GM18498 (cell line): ENCODE results near the gene FHL5.
"Not testable (repeated sequence)": the region's sequence is repeated elsewhere in the genome, so short reads cannot be mapped to it uniquely, and the experiment has no call there.

ENCODE experiments used
- ATAC-seq: cut with Tn5 transposase; IDR thresholded peaks from one replicate; pipeline ENCODE4 v1.9.1; 2021; ENCODE audit warnings: mild to moderate bottlenecking, moderate library complexity; ENCODE audit not compliant: unreplicated experiment

Gene FHL5, protein sequence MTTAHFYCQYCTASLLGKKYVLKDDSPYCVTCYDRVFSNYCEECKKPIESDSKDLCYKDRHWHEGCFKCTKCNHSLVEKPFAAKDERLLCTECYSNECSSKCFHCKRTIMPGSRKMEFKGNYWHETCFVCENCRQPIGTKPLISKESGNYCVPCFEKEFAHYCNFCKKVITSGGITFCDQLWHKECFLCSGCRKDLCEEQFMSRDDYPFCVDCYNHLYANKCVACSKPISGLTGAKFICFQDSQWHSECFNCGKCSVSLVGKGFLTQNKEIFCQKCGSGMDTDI

DNA sequence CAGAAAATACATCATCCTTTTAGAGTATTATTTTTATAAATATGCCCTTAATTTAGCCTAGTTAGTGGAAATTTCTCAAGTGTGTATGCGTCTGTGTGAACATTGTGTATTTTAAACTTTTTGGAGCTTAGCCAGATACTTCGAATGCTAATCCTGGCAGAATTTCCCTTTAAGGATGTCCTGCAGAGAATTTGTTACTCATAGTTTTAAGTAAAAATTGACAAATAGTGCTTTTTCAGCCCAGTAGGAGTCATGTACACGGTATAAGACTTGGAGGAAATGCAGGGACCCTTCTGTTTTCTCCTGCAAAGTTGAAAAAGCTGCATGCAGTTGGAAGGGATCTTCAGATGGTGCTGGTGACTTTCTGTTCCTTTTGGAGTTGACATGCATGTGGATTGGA, at the start of gene FHL5:
TSS of gene FHL5 (plus strand) at position 243 of the 400 bp plus-strand sequence. CDS start 40,486 bp downstream, outside the sequence.
- ATAC-seq: no peak

- no peak for ATAC-seq
Observed at GRCh38 chr6:96520171-96521115, 42.5 kb upstream of the FHL5 start.

GRCh38 chr6:96521306-96521643, 41.7 kb upstream of the FHL5 start:
- ATAC-seq: peak; percentile 26

DNA sequence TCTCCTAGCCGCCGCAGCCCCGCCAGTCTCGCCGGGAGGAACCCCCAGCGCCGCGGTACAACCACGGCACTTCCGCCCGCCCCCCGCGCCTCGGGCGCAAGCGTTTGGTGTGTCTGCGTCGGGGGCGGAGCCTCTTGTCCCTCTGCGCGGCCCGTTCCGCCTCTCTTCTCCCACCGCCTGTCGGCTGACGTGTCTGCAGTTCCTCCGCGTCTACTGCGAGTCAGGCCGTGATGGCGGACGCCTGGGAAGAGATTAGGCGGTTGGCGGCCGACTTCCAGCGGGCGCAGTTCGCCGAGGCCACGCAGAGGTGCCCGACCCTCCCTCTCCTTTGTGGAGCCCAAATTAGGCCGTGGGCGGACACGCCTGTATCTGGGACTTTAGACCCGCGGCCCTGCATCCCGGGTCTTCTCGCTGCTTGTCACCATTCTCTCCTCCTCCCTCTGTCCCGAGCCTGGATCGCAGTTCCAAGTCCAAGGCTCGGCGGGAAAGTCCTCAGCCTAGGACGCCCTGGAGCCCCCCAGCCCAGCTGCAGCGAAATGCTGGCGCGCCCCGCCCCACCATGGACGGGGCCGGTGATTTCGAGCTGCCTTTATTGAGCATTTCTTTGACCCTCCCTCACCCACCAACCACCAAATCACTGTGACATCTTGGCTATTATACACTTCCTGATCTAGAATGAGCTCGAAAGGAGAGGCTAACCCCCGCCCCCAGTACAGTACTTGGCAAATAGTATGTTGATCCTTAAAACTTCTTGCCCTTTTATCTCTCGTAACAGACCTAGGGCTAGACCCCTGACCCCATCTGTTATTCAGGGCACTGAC, 41.1 kb upstream of the FHL5 start, which contains the start of gene UFL1:
TSS of gene UFL1 (plus strand) at position 163 of the 821 bp plus-strand sequence. CDS start at position 231, 68 bp downstream.
- peak; percentile 97 for ATAC-seq

DNA sequence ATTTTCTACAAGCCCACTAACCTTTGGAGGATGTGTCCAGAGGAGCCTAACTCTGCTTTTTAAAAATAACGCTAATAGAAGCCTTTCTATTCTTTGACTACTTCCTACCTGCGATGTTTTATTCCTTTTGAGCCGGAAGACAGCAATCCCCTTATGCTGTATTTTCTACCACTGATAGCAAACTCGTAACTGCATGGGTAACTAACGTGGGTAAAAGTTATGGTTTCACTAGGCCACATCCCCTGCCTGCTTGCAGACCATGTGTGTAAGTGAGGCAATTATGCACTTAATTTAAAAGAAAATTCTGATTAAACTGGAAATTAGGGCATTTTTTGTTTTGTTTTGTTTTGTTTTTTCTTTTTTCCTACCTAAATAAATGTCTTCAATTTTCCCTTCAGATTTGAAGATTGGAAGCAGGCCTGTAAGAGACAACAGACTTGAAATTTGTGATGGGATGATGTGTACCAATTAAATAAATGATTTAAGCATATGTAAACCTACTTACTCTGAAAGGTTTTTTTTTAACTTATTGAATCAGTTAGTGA, 40.4 kb upstream of the FHL5 start:
- peak; percentile 27 for ATAC-seq

GRCh38 chr6:96528193-96528592, 34.7 kb upstream of the FHL5 start:
- no peak for ATAC-seq

- no peak for ATAC-seq
Observed at GRCh38 chr6:96532399-96532798, 30.5 kb upstream of the FHL5 start.

GRCh38 chr6:96537726-96538125, 25.2 kb upstream of the FHL5 start:
- ATAC-seq: no peak

DNA sequence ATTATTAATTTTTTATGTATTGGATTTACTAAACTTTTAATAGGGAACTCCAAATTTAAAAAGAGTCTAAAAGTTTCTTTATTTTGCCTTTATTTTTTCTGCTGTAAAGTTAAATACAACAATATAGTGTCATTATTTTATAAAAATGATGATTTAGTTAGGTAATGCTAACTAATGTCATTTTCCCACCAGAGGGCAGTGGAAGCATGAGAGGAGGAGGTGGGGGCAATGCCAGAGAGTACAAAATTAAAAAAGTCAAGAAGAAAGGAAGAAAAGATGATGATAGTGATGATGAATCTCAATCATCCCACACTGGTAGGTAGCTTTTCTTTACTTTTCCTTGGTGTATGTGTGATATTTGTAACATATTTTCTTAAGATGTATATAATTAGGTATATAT, 20.2 kb upstream of the FHL5 start:
- ATAC-seq: peak; percentile 62

DNA sequence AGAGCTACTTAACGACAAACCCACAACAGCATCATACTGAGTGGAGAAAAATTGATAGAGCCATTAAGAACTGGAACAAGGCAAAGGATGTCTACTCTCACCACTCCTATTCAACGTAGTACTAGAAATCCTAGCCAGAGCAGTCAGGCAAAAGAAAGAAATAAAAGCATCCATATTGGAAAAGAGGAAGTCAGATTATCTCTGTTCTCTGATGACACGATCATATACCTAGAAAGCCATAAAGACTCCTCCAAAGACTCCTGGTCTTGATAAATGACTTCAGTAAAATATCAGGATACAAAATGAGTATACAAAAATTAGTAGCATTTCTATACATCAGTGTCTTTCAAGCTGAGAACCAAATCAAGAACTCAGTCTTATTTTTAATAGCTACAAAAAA, 17.0 kb upstream of the FHL5 start:
- no peak for ATAC-seq

- ATAC-seq: no peak
Observed at GRCh38 chr6:96547654-96548053, 15.3 kb upstream of the FHL5 start.

- ATAC-seq: no peak
Observed at GRCh38 chr6:96554558-96554957, 8.4 kb upstream of the FHL5 start.

GRCh38 chr6:96559740-96560139, 3.2 kb upstream of the FHL5 start:
- not testable (repeated sequence) for ATAC-seq

GRCh38 chr6:96563853-96564252, 925 bp downstream of the FHL5 start:
- ATAC-seq: no peak

- ATAC-seq: no peak
Observed at GRCh38 chr6:96570053-96570452, 7.1 kb downstream of the FHL5 start.

- ATAC-seq: no peak
Observed at GRCh38 chr6:96571551-96571950, 8.6 kb downstream of the FHL5 start.

DNA sequence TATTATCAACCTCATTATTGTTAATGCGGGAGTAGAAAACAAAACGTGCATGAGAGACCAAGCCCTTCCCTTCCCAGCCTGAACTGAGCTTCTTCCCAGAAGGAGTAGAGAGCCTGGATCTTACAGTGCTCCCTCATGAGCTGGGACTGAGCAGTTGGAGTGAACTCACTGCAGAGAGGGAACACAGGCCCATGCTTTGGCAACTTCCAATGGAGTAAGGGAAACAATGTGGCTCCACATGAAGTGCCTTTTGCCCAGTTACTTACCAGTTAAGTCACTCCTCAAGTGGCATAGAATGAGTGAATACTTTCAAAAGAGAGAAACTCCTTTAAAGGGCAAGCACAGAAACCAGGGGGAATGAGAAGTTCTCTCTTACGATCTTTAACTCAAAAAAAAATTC, 12.4 kb downstream of the FHL5 start:
- ATAC-seq: no peak

GRCh38 chr6:96576221-96576620, 13.3 kb downstream of the FHL5 start:
- ATAC-seq: no peak

DNA sequence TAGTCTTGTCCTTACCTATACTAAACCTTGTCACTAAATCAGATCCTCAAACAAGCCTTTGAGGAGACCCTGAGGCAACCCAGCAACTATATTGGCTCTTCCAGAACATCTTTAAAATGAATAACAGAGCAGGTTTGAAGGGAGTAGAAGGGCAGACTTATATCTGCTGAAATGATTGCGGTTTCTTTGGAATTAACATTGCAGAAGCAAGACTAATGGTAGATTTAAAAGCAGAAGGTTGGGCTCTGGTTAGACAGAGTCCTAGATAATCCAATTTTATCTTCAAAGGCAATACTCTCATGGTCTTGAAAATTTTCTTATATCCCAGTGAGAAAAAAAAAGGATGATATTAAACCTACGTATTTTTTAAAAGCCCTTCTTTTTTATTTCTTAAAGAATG, 19.1 kb downstream of the FHL5 start:
- ATAC-seq: no peak

DNA sequence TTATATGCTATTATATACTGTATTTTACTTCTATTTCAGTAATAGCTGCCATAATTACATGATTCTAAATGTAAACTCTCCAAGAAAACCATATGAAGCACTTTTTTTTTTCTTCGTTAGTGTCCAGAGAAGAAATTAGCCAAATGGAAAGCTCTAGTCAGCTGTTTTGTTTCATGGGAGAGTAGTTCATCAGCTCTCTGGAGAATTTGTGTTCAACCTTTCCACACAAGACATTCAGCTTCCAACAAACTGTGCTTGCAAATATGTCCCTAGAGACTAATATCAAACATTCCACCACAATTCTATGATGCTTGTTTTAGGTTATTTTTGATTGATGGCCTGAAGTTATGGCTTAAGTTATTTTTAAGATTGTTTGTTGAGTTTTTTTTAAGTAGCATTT, 19.5 kb downstream of the FHL5 start:
- ATAC-seq: no peak

GRCh38 chr6:96604420-96604819, 41.5 kb downstream of the FHL5 start:
- ATAC-seq: peak; percentile 64
